Measurements from ENCODE around the gene RBMXL2.

RBMXL2 gene

DNA sequence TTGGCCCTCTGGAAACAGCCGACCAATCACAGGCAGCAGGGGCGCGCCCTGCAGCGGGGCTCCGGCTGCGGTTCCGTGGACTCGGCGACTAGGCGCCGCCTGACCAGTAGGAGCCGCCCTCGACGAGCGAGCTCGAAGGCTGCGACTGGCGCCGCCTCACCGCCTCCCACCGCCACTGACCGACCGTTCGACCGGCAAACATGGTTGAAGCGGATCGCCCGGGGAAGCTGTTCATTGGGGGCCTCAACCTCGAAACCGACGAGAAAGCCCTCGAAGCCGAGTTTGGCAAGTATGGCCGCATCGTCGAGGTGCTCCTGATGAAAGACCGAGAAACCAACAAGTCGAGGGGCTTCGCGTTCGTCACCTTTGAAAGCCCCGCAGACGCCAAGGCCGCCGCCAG, at the start of gene RBMXL2:
RBMXL2 (plus strand) TSS at position 78 of the 400 bp plus-strand sequence; CDS start at position 201, 123 bp downstream.
- DNase-seq (ENCODE audit: low read depth): no peak

DNA sequence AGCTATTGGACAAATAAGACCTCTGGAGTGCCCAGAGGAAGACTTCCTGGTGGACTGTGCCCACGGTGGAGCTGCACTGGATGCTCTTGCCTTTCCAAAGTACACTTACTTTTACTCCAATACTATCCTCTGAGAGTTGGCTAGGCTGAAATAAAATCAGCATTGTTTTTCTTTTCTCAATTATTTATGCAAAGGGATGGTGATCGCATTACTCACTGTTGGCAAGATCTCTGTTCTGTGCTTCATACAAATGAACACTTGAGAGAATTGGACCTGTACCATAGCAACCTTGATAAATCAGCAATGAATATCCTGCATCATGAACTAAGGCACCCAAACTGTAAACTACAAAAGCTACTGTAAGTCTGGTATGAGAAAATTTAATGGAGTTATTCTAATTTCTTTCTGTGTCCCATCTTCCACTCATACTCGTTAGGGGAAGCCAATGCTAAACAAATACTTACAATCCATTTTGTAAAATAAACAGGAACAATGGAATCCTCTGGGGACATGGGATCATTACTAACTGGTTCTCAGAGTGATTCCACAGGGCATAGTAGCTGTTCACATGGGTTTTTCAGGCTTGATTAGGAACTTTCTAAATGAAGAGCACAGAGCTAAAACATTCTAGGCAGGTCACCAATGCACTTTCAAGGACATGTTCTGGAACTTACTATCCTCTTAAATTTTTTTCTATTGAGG, 42.2 kb upstream of the RBMXL2 start:
- DNase-seq (ENCODE audit: low read depth): no peak

DNA sequence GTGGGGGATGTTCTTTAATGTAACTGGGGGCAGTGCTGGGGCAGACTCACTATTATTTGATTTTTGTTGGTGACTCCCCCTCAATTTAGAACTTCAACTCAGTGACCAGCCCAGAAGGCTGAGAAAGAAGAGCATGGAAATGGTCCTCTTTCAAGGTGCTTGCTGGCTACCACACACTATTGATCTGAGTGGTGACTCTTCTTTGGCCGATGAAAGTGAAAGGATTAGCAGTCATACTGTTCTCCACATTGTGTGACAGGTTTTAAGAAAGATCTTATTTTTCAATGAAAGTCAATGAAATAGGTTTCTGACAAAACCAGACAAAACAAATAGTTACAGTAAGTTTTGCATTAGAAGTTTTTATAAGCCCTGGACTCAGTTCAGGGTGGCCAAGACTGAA, 38.6 kb upstream of the RBMXL2 start:
- DNase-seq (ENCODE audit: low read depth): no peak

DNA sequence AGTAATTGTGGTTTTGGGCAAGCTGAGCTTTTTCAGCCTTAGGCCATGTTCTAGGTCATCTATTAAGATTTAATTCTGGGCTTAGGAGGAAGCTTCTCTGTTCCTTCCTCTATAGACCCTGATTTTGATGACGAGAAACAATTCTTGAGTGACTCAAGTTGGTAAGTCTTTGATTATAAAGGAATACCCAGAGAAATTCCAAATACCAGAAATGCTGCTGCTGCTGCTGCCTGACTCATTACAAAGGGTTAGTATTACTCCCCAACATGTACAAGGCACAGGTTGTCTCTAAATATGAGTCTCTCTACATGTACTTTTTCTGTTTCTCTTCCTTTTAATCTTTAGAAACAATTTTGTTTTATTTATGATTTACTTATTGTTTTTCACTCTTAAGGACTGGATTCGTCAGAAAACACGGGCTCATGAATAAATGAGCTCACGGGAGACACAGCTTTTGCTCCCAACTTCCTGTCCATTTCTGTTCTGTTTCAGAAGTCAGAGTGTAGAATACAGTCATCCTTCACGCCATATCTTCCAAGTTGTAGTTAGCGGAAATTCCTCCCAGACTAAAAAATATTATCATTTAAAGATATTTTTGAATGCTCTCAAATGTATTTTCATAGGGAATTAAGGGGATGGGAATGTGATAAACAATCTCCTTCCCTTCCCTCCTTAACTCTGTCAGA, 31.8 kb upstream of the RBMXL2 start:
- DNase-seq (ENCODE audit: low read depth): no peak

DNA sequence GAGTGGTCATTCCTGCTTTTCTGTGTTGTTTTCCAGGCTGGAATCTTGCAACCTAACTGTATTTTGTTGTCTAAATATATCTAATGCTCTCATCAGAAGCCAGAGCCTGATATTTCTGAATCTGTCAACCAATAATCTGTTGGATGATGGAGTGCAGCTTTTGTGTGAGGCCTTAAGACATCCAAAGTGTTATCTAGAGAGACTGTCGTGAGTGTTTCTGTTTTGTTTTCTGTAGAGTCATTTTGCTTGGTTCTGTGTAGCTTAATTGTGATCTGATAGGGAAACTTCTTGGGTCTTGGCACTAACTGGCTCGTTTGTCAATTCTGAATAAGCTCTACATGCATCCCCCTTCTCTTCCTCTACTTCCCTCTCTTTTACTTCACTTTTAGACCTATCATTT, 31.2 kb upstream of the RBMXL2 start:
- DNase-seq (ENCODE audit: low read depth): no peak

DNA sequence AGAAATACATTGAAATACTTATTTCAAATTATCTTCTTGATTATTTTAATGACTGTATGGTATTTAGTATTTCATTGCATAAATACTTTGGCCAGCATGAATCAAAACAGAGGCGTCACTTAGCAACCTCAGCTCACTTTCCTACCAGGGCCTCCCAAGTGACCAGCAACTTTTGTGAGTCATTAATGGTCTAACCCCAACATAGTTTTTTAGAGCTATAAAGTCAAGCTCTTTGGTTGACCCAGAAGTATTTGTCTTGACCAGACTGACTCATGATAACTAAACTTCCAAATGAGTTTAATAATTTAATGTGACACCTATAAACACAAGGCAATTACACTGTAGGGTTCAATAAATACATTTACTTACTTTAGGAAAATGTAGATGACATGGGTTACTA, 27.9 kb upstream of the RBMXL2 start:
- no peak for DNase-seq (ENCODE audit: low read depth)

DNA sequence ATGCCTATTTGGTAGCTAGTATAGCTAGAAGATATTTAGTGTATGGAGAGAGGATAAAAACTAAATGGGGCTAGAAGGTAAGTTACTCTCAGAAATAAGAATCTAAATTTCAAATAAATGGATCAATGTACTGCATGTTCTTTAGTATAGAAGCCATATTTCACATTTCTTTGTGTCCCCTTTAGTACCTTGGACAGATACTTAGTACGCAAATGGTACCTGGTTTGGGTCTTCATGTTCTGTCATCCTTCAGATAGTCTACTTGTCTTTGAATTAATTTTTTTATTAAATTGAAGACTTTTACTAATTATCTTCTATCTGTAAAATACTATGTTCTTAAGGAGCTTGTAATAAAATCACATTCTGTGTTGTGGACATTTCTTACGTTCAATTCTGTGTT, 26.3 kb upstream of the RBMXL2 start:
- DNase-seq (ENCODE audit: low read depth): no peak

DNA sequence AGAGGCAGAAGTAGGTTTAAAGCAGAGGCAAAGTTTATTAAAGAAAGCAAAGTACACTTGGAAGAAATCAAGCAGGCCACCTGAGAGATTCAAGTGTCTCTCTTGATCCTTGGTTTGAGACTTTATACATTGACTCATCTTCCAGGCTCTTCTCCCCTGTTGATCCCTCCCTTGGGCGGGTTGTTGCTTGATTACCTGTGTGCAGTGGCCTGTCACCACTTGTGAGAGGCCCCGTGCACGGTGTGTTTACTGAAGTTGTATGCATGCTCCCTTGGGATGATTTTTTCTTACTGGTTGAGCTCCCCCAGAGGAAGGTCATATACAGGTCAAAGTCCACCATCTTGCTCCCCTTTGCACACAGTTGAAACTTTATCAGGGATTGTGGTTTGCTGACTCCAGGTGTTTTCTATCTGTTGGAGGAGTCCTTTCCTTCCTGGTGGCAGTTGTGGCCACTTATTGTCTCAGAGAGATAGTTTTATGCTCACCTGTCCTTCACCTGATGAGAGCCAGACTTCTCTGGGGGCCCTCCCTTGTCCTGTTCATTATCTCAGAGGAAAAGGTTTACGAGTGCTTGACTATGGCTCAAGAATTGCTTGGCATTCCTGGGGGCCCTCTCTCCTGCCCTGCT, 16.3 kb upstream of the RBMXL2 start:
- DNase-seq (ENCODE audit: low read depth): no peak

DNA sequence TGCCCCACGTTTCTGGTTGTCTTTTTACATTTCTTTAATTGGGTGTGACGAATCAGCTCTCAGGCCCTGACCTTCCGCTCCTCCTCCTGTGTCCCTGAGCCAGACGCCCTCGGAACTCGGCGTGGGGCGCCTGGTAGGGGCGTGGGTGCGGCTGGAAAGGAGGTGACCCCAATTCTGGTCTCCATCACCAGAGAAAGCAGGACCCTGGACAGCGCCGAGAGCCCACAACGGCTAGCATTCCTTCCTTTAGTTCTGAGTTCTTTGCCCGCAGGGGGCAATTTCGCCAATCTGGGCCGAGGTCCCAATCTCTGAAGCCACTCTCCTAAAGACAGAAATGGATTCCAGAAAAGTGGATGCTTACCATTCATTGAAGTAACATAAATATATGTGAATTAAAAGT, 11.7 kb upstream of the RBMXL2 start:
- DNase-seq (ENCODE audit: low read depth): no peak

DNA sequence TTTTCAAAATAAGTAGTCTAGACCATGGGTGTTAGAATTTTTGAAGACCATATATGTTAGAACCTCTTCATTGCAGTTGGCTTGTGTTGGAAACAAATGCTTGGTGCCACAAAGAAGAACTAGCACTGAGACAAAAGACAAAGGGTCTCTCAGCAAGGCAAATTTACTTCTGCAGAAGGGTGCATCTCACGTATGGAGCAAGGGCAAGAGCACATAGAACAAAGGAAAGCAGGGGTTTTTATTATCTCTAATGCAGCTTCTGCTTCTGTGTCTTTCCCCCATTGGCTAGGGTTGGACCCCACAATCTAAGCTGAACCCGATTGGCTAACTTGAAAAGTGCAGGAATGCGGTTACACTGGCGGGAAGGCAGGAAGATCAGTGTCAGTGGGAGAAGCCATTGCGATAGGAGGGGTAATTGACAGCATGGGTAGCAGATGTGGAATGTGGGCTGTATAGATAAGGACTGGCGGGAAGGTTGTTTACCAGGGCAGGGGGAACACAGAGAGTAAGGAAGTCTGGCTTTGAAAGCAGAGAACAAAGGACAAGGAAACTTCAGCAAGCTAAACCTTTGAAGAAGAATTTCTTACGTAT, 9.2 kb upstream of the RBMXL2 start:
- no peak for DNase-seq (ENCODE audit: low read depth)

DNA sequence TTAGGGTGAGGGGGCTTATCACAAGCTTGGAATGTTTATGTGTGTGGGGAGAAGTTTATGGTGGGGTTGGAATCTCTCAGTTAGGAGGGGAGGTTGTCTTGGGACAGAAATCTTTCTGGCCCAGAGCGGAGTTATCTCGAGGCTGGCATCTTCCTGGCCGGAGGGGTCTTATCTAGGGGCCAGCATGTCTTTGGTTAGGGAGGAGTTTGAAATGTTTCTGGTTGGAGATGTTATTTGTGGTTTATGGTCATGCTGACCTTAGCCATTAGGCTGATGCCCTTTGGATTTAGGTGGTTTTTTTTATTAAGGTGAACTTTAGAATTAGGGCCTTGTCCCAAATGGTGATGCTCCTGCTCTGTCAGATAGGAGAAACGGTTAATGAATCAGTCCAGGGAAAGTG, 7.9 kb upstream of the RBMXL2 start:
- no peak for DNase-seq (ENCODE audit: low read depth)

DNA sequence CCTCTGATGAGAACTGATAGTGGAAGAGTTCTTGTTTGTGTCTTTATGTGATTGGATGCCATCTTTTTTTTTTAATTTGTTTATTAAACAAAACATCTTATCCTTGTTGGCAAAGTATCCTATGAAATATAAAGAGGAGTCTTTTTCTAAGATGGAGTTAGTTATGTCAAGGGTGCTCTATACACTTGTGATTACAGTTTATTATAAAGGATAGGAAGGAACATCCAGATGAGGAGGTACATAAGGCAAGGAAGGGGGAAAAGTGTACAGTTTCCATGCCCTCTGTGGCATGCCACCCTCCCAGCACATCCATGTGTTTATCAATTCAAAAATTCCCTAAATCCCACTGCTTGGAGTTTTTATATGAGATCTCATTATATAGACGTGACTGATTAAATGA, 7.4 kb upstream of the RBMXL2 start:
- DNase-seq (ENCODE audit: low read depth): no peak

DNA sequence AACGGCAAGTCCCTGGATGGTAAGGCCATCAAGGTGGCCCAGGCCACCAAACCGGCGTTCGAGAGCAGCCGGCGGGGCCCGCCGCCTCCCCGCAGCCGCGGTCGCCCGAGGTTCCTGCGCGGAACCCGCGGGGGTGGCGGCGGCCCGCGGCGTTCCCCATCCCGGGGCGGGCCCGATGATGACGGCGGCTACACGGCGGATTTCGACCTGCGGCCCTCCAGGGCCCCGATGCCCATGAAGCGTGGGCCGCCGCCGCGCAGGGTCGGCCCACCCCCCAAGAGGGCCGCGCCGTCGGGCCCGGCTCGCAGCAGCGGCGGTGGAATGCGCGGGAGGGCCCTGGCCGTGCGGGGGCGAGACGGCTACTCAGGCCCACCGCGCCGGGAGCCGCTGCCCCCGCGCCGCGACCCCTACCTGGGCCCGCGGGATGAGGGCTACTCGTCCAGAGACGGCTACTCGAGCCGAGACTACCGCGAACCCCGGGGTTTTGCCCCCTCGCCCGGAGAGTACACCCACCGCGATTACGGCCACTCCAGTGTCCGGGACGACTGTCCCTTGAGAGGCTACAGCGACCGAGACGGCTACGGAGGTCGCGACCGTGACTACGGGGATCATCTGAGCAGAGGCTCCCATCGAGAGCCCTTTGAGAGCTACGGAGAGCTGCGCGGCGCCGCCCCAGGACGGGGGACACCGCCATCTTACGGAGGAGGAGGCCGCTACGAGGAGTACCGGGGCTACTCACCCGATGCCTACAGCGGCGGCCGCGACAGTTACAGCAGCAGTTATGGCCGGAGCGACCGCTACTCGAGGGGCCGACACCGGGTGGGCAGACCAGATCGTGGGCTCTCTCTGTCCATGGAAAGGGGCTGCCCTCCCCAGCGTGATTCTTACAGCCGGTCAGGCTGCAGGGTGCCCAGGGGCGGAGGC, 792 bp downstream of the RBMXL2 start:
- DNase-seq (ENCODE audit: low read depth): no peak

DNA sequence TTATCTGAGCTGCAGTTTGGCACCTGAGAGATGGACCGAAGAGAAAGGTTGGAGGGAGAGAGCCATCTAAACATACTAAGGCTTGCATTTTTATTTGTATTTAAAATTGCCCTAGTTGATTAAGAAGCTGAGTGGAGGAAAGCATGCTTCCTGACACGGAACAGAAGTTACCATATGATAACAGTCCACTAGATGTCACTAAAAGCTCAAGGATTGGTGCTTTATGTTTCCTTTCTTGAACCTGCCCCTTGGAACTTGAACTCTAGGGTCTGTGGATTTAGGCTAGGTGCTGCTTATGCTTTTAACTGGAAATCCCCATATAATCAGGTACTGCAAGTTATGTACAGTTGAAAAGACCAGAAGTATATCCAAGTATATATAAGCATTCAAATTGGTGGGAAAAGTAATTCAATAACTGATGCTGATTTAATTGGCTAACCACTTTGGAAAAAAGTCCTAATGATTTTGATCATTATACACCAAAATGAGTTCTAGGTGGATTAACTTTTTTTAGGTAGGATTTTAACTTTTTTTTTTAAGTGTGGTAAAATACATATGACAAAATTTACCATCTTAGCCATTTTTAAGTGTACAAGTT, 9.5 kb downstream of the RBMXL2 start:
- DNase-seq (ENCODE audit: low read depth): no peak

DNA sequence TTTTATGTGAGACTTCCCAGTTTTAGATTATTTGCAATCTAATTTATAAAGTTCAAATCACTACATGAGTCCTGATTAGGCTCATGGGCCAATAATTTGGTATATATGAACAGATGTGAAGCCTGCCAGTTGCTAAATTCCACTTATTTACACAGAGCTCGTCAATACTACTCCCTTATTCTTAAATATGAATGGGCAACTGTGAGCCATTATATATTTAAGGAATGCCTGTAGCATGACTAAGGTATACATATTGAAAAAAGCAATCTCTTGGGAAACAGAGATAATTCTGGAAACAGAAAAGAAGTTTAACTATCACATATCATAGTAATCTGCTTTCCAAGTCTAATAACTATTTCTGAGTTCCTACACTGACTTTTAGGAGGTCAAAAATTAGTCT, 27.0 kb downstream of the RBMXL2 start:
- DNase-seq (ENCODE audit: low read depth): no peak

DNA sequence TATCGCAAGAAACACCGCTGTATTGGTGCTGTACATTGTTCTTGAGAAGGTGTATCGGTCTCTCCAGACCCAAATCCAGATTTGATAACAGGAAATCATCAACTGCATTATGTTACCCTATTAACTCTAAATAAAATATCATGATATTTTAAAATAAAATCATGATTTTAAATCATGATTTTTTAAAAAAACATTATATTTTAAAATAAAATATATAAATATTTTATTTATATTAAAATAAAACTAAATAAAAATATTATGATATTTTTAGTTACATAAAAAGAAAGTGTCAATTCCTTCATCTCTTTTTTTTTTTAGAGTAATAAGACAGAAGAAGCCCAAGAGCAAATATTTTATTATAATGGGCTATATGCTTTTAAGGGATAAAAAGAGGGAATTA, 27.6 kb downstream of the RBMXL2 start:
- DNase-seq (ENCODE audit: low read depth): no peak

DNA sequence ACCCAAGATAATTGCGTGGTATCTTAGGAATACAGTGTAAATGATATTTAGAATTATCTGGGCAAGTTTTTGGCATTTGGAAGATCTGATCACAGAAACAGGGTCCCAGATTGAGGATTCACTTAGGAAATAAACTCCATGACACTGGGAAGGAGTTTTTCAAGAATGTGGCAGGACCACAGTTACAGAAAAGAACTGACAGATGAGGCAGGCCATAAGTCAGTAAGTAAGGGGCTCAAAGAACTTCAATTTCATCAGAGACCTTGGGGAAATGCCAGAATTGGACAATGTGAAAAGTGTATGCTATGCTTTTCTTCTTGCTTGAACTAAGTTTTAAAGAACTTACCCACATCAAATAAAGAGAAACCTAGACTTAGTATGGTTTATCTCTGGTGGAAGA, 49.3 kb downstream of the RBMXL2 start:
- DNase-seq (ENCODE audit: low read depth): no peak

Data from stimulated activated CD4-positive, alpha-beta T cell treated with anti-CD3 and anti-CD28 coated beads, Interleukin-2, amount 100 ng/mL, for 4 hours (primary cell).